K562 (cell line): ENCODE results near the gene CCNL1.

Experiments
- ATF3 ChIP-seq, 2 experiments: fragments of 450-650 bp in 1 of 2; sonication (generic) in 1 of 2; formaldehyde crosslinking in 1 of 2; IDR thresholded peaks in 1 of 2; conservative IDR thresholded peaks in 1 of 2; 2 replicates each; pipeline versions ENCODE4 v1.6.1 to v1.8.1; 2016 to 2023; ENCODE audit warnings: mild to moderate bottlenecking in 2 of 2, moderate library complexity in 2 of 2, inconsistent platforms in 1 of 2, missing genetic modification reagents in 1 of 2
- SMC3 ChIP-seq: conservative IDR thresholded peaks from 2 replicates; pipeline ENCODE4 v1.6.1; 2011; ENCODE audit warnings: low read depth, low read length, improper control_type of control experiment; ENCODE audit not compliant: insufficient read depth
- SREBF2 ChIP-seq: sonication (generic); formaldehyde crosslinking; IDR thresholded peaks from 2 replicates; pipeline ENCODE4 v1.4.0; 2020; ENCODE audit warnings: mild to moderate bottlenecking, missing genetic modification reagents
- ZNF76 ChIP-seq: fragments of 250-450 bp; sonication (Bioruptor Pico); IDR thresholded peaks from 2 replicates; pipeline ENCODE4 v1.4.0; 2020; ENCODE audit warnings: mild to moderate bottlenecking, moderate library complexity, borderline replicate concordance
- TF ChIP-seq, protein P1 (sequence below), 2 experiments: IDR thresholded peaks; 2 replicates each; pipeline ENCODE4 v1.6.1; 2012; ENCODE audit warnings: improper control_type of control experiment in 2 of 2, low read depth in 2 of 2, low read length in 2 of 2, borderline replicate concordance in 1 of 2
- TF ChIP-seq, protein P2 (sequence below), 3 experiments: IDR thresholded peaks in 2 of 3; conservative IDR thresholded peaks in 1 of 3; 2 replicates each; pipeline ENCODE4 v1.5.1; 2011 to 2012; ENCODE audit warnings: low read length in 3 of 3, mild to moderate bottlenecking in 3 of 3, control low read depth in 2 of 3, improper control_type of control experiment in 1 of 3, inconsistent platforms in 1 of 3, low read depth in 1 of 3, mixed read lengths in 1 of 3, moderate library complexity in 1 of 3; ENCODE audit not compliant: insufficient read depth in 2 of 3
- TF ChIP-seq, protein P3 (sequence below): fragments of 450-650 bp; formaldehyde crosslinking; IDR thresholded peaks from 2 replicates; pipeline ENCODE4 v1.4.0; 2020; ENCODE audit warnings: mild to moderate bottlenecking, mixed read lengths

DNA sequence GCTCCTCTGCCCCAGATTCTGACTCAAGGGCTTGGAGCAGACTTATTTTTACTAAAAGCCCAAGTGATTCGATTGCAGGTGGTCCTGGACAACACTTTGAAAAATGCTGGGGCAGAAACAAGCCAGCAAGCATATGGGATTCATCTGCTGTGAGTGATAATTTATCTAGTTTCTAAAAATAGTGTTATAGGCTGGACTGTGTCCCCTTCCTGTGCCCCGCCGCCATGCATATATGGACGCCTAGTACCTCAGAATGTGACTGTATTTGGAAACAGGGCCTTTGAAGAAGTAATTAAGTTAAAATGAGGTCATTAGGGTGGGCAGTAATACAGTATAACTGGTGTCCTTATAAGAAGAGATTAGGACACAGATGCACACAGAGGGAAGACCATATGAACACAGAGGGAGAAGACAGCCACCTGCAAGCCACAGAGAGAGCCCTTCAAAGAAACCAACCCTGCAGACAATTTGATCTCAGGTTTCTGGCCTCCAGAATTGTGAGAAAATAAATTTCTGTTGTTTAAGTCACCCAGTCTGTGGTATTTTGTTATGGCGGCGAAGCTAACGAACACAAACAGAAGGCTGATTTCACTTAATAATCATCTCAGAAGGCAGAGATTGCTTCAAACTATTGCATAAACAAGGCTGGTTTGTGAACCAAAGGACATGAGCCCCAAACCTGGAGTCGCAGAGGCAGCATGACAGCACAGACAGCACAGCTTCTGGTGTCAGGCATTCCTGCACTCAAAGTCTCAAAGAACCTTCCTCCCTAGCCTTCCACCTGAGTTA is 59.1 kb downstream of the CCNL1 start:
- TF ChIP-seq, protein P1, sequence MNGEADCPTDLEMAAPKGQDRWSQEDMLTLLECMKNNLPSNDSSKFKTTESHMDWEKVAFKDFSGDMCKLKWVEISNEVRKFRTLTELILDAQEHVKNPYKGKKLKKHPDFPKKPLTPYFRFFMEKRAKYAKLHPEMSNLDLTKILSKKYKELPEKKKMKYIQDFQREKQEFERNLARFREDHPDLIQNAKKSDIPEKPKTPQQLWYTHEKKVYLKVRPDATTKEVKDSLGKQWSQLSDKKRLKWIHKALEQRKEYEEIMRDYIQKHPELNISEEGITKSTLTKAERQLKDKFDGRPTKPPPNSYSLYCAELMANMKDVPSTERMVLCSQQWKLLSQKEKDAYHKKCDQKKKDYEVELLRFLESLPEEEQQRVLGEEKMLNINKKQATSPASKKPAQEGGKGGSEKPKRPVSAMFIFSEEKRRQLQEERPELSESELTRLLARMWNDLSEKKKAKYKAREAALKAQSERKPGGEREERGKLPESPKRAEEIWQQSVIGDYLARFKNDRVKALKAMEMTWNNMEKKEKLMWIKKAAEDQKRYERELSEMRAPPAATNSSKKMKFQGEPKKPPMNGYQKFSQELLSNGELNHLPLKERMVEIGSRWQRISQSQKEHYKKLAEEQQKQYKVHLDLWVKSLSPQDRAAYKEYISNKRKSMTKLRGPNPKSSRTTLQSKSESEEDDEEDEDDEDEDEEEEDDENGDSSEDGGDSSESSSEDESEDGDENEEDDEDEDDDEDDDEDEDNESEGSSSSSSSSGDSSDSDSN (IDR thresholded peaks at IDR 0.05; ENCODE audit: borderline replicate concordance in 1 of 2, low read depth in 2 of 2, low read length in 2 of 2): no peak
- TF ChIP-seq SMC3 (no peak), ZNF76 (CRISPR knock-in tag) (no peak), ATF3 (IDR thresholded peaks at IDR 0.05) (no peak), ATF3 (CRISPR knock-in tag; conservative IDR thresholded peaks at IDR 0.05) (no peak), SREBF2 (CRISPR knock-in tag) (no peak)
- TF ChIP-seq, protein P2, sequence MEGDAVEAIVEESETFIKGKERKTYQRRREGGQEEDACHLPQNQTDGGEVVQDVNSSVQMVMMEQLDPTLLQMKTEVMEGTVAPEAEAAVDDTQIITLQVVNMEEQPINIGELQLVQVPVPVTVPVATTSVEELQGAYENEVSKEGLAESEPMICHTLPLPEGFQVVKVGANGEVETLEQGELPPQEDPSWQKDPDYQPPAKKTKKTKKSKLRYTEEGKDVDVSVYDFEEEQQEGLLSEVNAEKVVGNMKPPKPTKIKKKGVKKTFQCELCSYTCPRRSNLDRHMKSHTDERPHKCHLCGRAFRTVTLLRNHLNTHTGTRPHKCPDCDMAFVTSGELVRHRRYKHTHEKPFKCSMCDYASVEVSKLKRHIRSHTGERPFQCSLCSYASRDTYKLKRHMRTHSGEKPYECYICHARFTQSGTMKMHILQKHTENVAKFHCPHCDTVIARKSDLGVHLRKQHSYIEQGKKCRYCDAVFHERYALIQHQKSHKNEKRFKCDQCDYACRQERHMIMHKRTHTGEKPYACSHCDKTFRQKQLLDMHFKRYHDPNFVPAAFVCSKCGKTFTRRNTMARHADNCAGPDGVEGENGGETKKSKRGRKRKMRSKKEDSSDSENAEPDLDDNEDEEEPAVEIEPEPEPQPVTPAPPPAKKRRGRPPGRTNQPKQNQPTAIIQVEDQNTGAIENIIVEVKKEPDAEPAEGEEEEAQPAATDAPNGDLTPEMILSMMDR (IDR thresholded peaks at IDR 0.05 in 2 of 3, conservative IDR thresholded peaks at IDR 0.05 in 1 of 3; ENCODE audit: insufficient read depth in 2 of 3, low read depth in 1 of 3, low read length in 3 of 3): no peak
- TF ChIP-seq, protein P3, sequence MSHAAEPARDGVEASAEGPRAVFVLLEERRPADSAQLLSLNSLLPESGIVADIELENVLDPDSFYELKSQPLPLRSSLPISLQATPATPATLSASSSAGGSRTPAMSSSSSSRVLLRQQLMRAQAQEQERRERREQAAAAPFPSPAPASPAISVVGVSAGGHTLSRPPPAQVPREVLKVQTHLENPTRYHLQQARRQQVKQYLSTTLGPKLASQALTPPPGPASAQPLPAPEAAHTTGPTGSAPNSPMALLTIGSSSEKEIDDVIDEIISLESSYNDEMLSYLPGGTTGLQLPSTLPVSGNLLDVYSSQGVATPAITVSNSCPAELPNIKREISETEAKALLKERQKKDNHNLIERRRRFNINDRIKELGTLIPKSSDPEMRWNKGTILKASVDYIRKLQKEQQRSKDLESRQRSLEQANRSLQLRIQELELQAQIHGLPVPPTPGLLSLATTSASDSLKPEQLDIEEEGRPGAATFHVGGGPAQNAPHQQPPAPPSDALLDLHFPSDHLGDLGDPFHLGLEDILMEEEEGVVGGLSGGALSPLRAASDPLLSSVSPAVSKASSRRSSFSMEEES: no peak
